BJ (cell line): ENCODE results near the gene SLC25A29. TPM values are rescaled to one million over a fixed set of nuclear protein-coding genes. Genes with fewer than 3 reads are reported as not detected.

ENCODE experiments used
- CTCF ChIA-PET: fragments of 350-600 bp; formaldehyde crosslinking; extraction: SDS; loops from one replicate; lab custom pipeline; 2021; ENCODE audit warnings: antibody characterized with exemption, inconsistent platforms; lab: Yijun Ruan, JAX
- POLR2A ChIA-PET: fragments of 300-600 bp; sonication (Branson Sonifier 250); formaldehyde crosslinking; extraction: SDS; loops from one replicate; lab custom pipeline; 2021; ENCODE audit warnings: antibody characterized with exemption; lab: Charles Lee
- DNase-seq: peaks from one replicate; pipeline ENCODE4 v3.0.0-alpha.2; 2011; ENCODE audit warnings: low read depth
- H3K27me3 ChIP-seq: 2 replicates; pipeline ENCODE4 v1.6.0; 2011; ENCODE audit warnings: low read length; ENCODE audit not compliant: control insufficient read depth, insufficient read depth
- H3K36me3 ChIP-seq: 2 replicates; pipeline ENCODE4 v1.5.1; 2011; ENCODE audit warnings: low read length; ENCODE audit not compliant: control insufficient read depth, insufficient read depth
- H3K4me3 ChIP-seq: 2 replicates; pipeline ENCODE4 v1.5.1; 2011; ENCODE audit warnings: low read depth, mild to moderate bottlenecking, control low read depth, low read length
- CTCF ChIP-seq: IDR thresholded peaks from 2 replicates; pipeline ENCODE4 v1.5.1; 2011; ENCODE audit warnings: low read depth, mild to moderate bottlenecking, control low read depth, inconsistent platforms, low read length, moderate library complexity; ENCODE audit not compliant: insufficient read depth
- polyA plus RNA-seq: library from polyadenylated mRNA; depleted of rRNA; stranded (reverse); fragments of >200 nt; gene quantifications from 2 replicates; pipeline ENCODE4 v1.2.3, GENCODE V29; 2011

The SLC25A29 gene
- polyA plus RNA-seq, 1 experiment, result 16.4 TPM

GRCh38 chr14:100295376-100296105 is 10.7 kb downstream of the SLC25A29 start:
- peaks cover 6% of the 10 kb centered on the region for H3K36me3 ChIP-seq
- no peak overlapping the region for H3K4me3 ChIP-seq
- ChIA-PET POLR2A (no interaction called here), CTCF (interaction anchor here (1.1 to 7.5 kb wide), 2 partner anchors 10 to 88 kb away, joined by 3 to 58 read pairs; no protein-coding TSS in a partner anchor)
- no peaks in the 10 kb centered on the region for H3K27me3 ChIP-seq
- no peak for DNase-seq
- no peak for TF ChIP-seq CTCF

GRCh38 chr14:100294963-100295330 is 11.3 kb downstream of the SLC25A29 start:
- no peaks in the 10 kb centered on the region for H3K27me3 ChIP-seq
- ChIA-PET CTCF (interaction anchor here (0.6 to 7.5 kb wide), 2 partner anchors 9 to 251 kb away, joined by 3 to 58 read pairs; no protein-coding TSS in a partner anchor), POLR2A (no interaction called here)
- no peak overlapping the region for H3K4me3 ChIP-seq
- H3K36me3 ChIP-seq, result peaks cover 6% of the 10 kb centered on the region
- no peak for DNase-seq
- TF ChIP-seq CTCF, result no peak

- ChIA-PET CTCF (interaction anchor here (0.6 to 7.5 kb wide), 4 partner anchors 9 to 252 kb away, joined by 3 to 58 read pairs (median 9); no protein-coding TSS in a partner anchor), POLR2A (no interaction called here)
- no peak overlapping the region for H3K4me3 ChIP-seq
- no peak for DNase-seq
- peaks cover 6% of the 10 kb centered on the region for H3K36me3 ChIP-seq
- no peak for TF ChIP-seq CTCF
- H3K27me3 ChIP-seq, result no peaks in the 10 kb centered on the region
Measured at GRCh38 chr14:100294213-100294962, 11.9 kb downstream of the SLC25A29 start.

- Histone ChIP-seq H3K36me3 (peaks cover 6% of the 10 kb centered on the region), H3K4me3 (no peak overlapping the region), H3K27me3 (no peaks in the 10 kb centered on the region)
- no peak for TF ChIP-seq CTCF
- POLR2A ChIA-PET, result no interaction called here
- CTCF ChIA-PET, result interaction anchor here (0.9 to 4.7 kb wide), 3 partner anchors 9 to 15 kb away, joined by 3 to 15 read pairs (median 4); no protein-coding TSS in a partner anchor
- no peak for DNase-seq
Measured at GRCh38 chr14:100293497-100294212, 12.6 kb downstream of the SLC25A29 start.
